Right renal pelvis (tissue), 4 donors: ENCODE results near the gene PLCH1. TPM values are rescaled to one million over a fixed set of nuclear protein-coding genes. Genes with fewer than 3 reads are reported as not detected.
"Not testable (repeated sequence)": the region's sequence is repeated elsewhere in the genome, so short reads cannot be mapped to it uniquely, and the experiment has no call there.

ENCODE experiments used
- DNase-seq, 4 donors: peaks; one replicate each; pipeline ENCODE4 v3.0.0-alpha.2; 2013; ENCODE audit warnings: low read depth in 4 of 4, low spot score in 3 of 4, missing footprints in 1 of 4
- polyA plus RNA-seq, 4 donors: library from polyadenylated mRNA; unstranded; fragments of 120-200 nt; gene quantifications; one replicate each; pipeline ENCODE4 v1.2.1, GENCODE V29; 2013; ENCODE audit not compliant: insufficient read length in 4 of 4

Gene PLCH1
- polyA plus RNA-seq, 4 donors: 10.1 to 10.5 (median 10.3) TPM

GRCh38 chr3:155651489-155652218 is 93.2 kb downstream of the PLCH1 start:
- no peak for DNase-seq

GRCh38 chr3:155648013-155648591 is 96.8 kb downstream of the PLCH1 start:
- DNase-seq: no peak

- DNase-seq: no peak
Observed at GRCh38 chr3:155647206-155647605, 97.7 kb downstream of the PLCH1 start.

- no peak for DNase-seq
Observed at GRCh38 chr3:155646669-155647068, 98.2 kb downstream of the PLCH1 start.

- no peak for DNase-seq
Observed at GRCh38 chr3:155646128-155646527, 98.7 kb downstream of the PLCH1 start.

- DNase-seq: no peak
Observed at GRCh38 chr3:155643581-155644165, 101.2 kb downstream of the PLCH1 start.

GRCh38 chr3:155641956-155642355 is 102.9 kb downstream of the PLCH1 start:
- DNase-seq: no peak

- DNase-seq: no peak
Observed at GRCh38 chr3:155640098-155640497, 104.8 kb downstream of the PLCH1 start.

- DNase-seq: no peak
Observed at GRCh38 chr3:155639462-155640055, 105.3 kb downstream of the PLCH1 start.

- DNase-seq: not testable (repeated sequence)
Observed at GRCh38 chr3:155638461-155638860, 106.4 kb downstream of the PLCH1 start.

- no peak for DNase-seq
Observed at GRCh38 chr3:155637567-155637966, 107.3 kb downstream of the PLCH1 start.

- no peak for DNase-seq
Observed at GRCh38 chr3:155635056-155635455, 109.8 kb downstream of the PLCH1 start.

- DNase-seq: no peak
Observed at GRCh38 chr3:155634121-155634719, 110.7 kb downstream of the PLCH1 start.

GRCh38 chr3:155631323-155632019 is 113.4 kb downstream of the PLCH1 start:
- no peak for DNase-seq

- DNase-seq: no peak
Observed at GRCh38 chr3:155629556-155629955, 115.3 kb downstream of the PLCH1 start.

GRCh38 chr3:155629056-155629455 is 115.8 kb downstream of the PLCH1 start:
- no peak for DNase-seq

- DNase-seq: not testable (repeated sequence)
Observed at GRCh38 chr3:155622647-155623046, 122.2 kb downstream of the PLCH1 start.

GRCh38 chr3:155620552-155620951 is 124.3 kb downstream of the PLCH1 start:
- not testable (repeated sequence) for DNase-seq

GRCh38 chr3:155619118-155619915 is 125.6 kb downstream of the PLCH1 start:
- DNase-seq: no peak

- no peak for DNase-seq
Observed at GRCh38 chr3:155618543-155618942, 126.3 kb downstream of the PLCH1 start.
